ENCODE results near the gene GOLGA8S. TPM values are rescaled to one million over a fixed set of nuclear protein-coding genes. Genes with fewer than 3 reads are reported as not detected.
"Not testable (repeated sequence)": the region's sequence is repeated elsewhere in the genome, so short reads cannot be mapped to it uniquely, and the experiment has no call there.

GOLGA8S gene
- total and polyA plus RNA-seq, 3 experiments from 2014 or later: 0.07 TPM; not detected in 2

DNA sequence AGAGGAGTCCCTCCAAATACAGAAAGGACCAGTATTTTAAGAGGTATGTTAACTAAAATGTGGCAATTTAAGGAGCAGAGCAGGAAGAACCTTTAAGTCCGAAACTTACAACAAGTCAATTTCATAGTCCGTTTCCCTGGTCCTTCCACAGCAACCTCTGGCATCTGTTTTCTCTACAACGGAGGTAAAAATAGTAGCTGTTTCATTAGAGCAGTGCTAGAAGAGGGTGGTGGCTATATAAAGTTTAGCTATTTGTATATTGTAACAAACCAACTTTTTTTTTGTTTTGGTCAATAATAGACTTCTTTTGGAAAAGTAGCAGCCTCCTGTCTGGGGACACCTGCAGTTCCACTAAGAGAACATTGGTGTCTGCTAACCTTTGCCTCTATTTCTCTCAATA, 17.3 kb downstream of the GOLGA8S start:
- CTCF ChIA-PET, POLR2A ChIA-PET: not testable (repeated sequence)

DNA sequence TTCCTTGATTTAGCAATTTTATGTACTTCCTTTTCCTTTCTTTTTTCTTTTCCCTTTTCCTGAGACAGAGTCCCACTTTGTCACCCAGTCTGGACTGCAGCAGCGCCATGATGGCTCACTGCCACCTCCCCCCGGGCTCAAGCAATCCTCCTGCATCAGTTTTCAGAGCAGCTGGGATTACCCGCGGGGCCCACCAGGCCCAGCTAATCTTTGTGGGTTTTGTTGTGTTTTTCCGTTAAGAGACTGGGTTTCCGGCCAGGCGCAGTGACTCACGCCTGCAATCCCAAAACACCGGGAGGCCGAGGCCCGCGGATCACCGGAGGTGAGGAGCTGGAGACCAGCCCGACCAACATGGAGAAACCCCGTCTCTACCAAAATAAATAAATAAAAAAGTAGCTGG, 17.7 kb downstream of the GOLGA8S start:
- no peaks in the 10 kb centered on the region for H3K4me1 ChIP-seq (ENCODE audit: insufficient read depth, low read length)
- H3K4me3 ChIP-seq (ENCODE audit: low read length): no peak overlapping the region
- H3K36me3 ChIP-seq (ENCODE audit: insufficient read depth, low read length): no peaks in the 10 kb centered on the region
- H3K9me3 Mint-ChIP-seq: no peaks in the 10 kb centered on the region
- peaks cover 0 to 2% of the 10 kb centered on the region in 2 donors for H3K27me3 Mint-ChIP-seq
- H3K27ac ChIP-seq (ENCODE audit: low read depth, low read length): no peak overlapping the region
- H3K36me3 Mint-ChIP-seq: no peaks in the 10 kb centered on the region
- H3K9me3 ChIP-seq (ENCODE audit: low read length): no peaks in the 10 kb centered on the region
- no peaks in the 10 kb centered on the region for H3K4me1 Mint-ChIP-seq
- POLR2A ChIA-PET: no interaction called here
- CTCF ChIA-PET: no interaction called here
- no peak for DNase-seq
- no peaks in the 10 kb centered on the region for H3K27me3 ChIP-seq (ENCODE audit: insufficient read depth, low read length, poor library complexity, severe bottlenecking)
- H3K27ac Mint-ChIP-seq: no peak overlapping the region
- no peak overlapping the region for H3K4me3 Mint-ChIP-seq

More for the DNA sequence above, 17.3 kb downstream of the GOLGA8S start:
- H3K4me3 ChIP-seq (ENCODE audit: low read length); H3K27ac Mint-ChIP-seq; H3K4me1 Mint-ChIP-seq; DNase-seq; H3K27ac ChIP-seq (ENCODE audit: low read depth, low read length); H3K4me3 Mint-ChIP-seq; H3K36me3 Mint-ChIP-seq; H3K9me3 Mint-ChIP-seq; H3K27me3 Mint-ChIP-seq; H3K36me3 ChIP-seq (ENCODE audit: insufficient read depth, low read length); H3K4me1 ChIP-seq (ENCODE audit: insufficient read depth, low read length); H3K27me3 ChIP-seq (ENCODE audit: insufficient read depth, low read length, poor library complexity, severe bottlenecking); H3K9me3 ChIP-seq (ENCODE audit: low read length): not testable (repeated sequence)

GRCh38 chr15:23372891-23373600, 18.5 kb downstream of the GOLGA8S start:
- H3K27me3 Mint-ChIP-seq; H3K9me3 ChIP-seq (ENCODE audit: low read length); DNase-seq; H3K27ac Mint-ChIP-seq; H3K4me3 Mint-ChIP-seq; CTCF ChIA-PET; H3K4me3 ChIP-seq (ENCODE audit: low read length); H3K27ac ChIP-seq (ENCODE audit: low read depth, low read length); H3K4me1 ChIP-seq (ENCODE audit: insufficient read depth, low read length); H3K4me1 Mint-ChIP-seq; H3K27me3 ChIP-seq (ENCODE audit: insufficient read depth, low read length, poor library complexity, severe bottlenecking); H3K36me3 Mint-ChIP-seq; POLR2A ChIA-PET; H3K9me3 Mint-ChIP-seq; H3K36me3 ChIP-seq (ENCODE audit: insufficient read depth, low read length): not testable (repeated sequence)

DNA sequence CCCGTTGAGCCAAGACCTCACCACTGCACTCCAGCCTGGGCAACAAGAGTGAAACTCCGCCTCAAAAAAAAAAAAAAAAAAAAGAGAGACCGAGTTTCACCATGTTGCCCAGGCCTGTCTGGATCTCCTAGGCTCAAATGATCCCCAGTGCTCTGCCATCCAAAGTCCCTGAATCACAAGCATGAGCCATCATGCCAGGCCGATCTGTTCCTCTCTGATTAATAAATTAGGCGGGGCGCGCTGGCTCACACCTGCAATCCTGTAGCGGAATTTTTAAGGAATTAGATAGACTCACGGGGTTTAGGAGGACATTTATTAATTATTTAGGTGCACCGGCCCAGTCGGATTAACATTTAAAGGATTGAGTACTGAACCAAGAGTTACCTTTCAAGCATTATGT, 19.7 kb downstream of the GOLGA8S start:
- H3K27ac Mint-ChIP-seq; H3K27me3 Mint-ChIP-seq; H3K27ac ChIP-seq (ENCODE audit: low read depth, low read length); POLR2A ChIA-PET; H3K4me1 ChIP-seq (ENCODE audit: insufficient read depth, low read length); DNase-seq; H3K27me3 ChIP-seq (ENCODE audit: insufficient read depth, low read length, poor library complexity, severe bottlenecking); H3K4me3 ChIP-seq (ENCODE audit: low read length); CTCF ChIA-PET; H3K4me1 Mint-ChIP-seq; H3K36me3 Mint-ChIP-seq; H3K4me3 Mint-ChIP-seq; H3K9me3 Mint-ChIP-seq; H3K36me3 ChIP-seq (ENCODE audit: insufficient read depth, low read length); H3K9me3 ChIP-seq (ENCODE audit: low read length): not testable (repeated sequence)

DNA sequence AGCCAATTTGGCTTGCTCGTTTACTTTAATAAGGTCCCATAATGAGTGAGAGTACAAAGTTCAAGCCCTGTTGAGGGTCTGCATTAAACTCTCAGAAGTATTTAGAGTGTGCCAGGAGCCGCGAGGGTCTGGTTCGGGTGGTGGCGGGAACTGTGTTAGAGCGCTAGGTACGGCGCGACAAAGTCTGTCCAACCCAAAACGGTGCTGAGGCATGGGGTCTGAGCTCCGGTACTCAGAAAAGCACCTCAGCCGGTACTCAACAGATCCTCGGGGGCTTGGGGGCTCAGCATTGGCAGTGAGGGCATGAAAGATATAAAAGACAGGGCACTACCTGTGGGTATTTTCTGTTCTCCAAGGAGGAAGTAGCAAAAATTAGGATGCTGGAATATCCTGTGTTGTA, 24.4 kb downstream of the GOLGA8S start:
- H3K9me3 Mint-ChIP-seq; H3K27ac Mint-ChIP-seq; H3K4me3 Mint-ChIP-seq; H3K4me3 ChIP-seq (ENCODE audit: low read length); H3K9me3 ChIP-seq (ENCODE audit: low read length); POLR2A ChIA-PET; H3K4me1 Mint-ChIP-seq; H3K27ac ChIP-seq (ENCODE audit: low read depth, low read length); H3K27me3 Mint-ChIP-seq; DNase-seq; H3K36me3 ChIP-seq (ENCODE audit: insufficient read depth, low read length); CTCF ChIA-PET; H3K36me3 Mint-ChIP-seq; H3K27me3 ChIP-seq (ENCODE audit: insufficient read depth, low read length, poor library complexity, severe bottlenecking); H3K4me1 ChIP-seq (ENCODE audit: insufficient read depth, low read length): not testable (repeated sequence)

DNA sequence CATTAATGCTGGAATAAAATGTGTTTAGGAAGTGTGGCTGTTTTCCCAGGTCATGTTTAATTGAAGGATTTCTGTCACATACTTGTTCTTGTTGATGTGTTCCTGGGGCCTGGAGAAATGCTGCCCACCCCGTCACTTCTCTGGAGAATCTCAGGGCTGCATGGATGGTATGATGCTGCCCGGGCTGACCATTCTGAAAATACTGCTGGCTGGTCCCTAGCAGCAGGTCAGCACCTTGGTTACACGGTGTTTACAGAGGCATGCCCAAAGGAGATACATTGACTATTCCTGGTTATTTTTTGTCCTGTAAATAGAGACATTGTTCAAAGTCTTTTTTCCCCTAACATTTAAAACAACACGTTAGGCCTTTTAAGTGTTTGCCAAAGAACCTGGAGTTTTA, 26.2 kb downstream of the GOLGA8S start:
- H3K4me3 Mint-ChIP-seq; H3K27me3 ChIP-seq (ENCODE audit: insufficient read depth, low read length, poor library complexity, severe bottlenecking); H3K36me3 Mint-ChIP-seq; DNase-seq; H3K27ac Mint-ChIP-seq; POLR2A ChIA-PET; H3K4me1 Mint-ChIP-seq; CTCF ChIA-PET; H3K36me3 ChIP-seq (ENCODE audit: insufficient read depth, low read length); H3K27ac ChIP-seq (ENCODE audit: low read depth, low read length); H3K9me3 ChIP-seq (ENCODE audit: low read length); H3K4me1 ChIP-seq (ENCODE audit: insufficient read depth, low read length); H3K4me3 ChIP-seq (ENCODE audit: low read length); H3K27me3 Mint-ChIP-seq; H3K9me3 Mint-ChIP-seq: not testable (repeated sequence)

GRCh38 chr15:23381192-23381591, 26.6 kb downstream of the GOLGA8S start:
- H3K27ac ChIP-seq (ENCODE audit: low read depth, low read length); H3K4me1 Mint-ChIP-seq; H3K4me3 Mint-ChIP-seq; H3K4me3 ChIP-seq (ENCODE audit: low read length); H3K27me3 Mint-ChIP-seq; DNase-seq; H3K4me1 ChIP-seq (ENCODE audit: insufficient read depth, low read length); H3K27me3 ChIP-seq (ENCODE audit: insufficient read depth, low read length, poor library complexity, severe bottlenecking); POLR2A ChIA-PET; H3K36me3 ChIP-seq (ENCODE audit: insufficient read depth, low read length); H3K9me3 Mint-ChIP-seq; H3K9me3 ChIP-seq (ENCODE audit: low read length); CTCF ChIA-PET; H3K27ac Mint-ChIP-seq; H3K36me3 Mint-ChIP-seq: not testable (repeated sequence)

- Mint-ChIP-seq H3K27ac (no peak overlapping the region), H3K4me1 (no peaks in the 10 kb centered on the region), H3K27me3 (peaks cover 2 to 13% of the 10 kb centered on the region in 2 donors), H3K4me3 (no peak overlapping the region), H3K36me3 (no peaks in the 10 kb centered on the region), H3K9me3 (peaks cover 0 to 5% (median 0%) of the 10 kb centered on the region in 5 donors)
- Histone ChIP-seq H3K27me3 (ENCODE audit: insufficient read depth, low read length, poor library complexity, severe bottlenecking) (no peaks in the 10 kb centered on the region), H3K27ac (ENCODE audit: low read depth, low read length) (no peak overlapping the region), H3K4me1 (ENCODE audit: insufficient read depth, low read length) (no peaks in the 10 kb centered on the region), H3K9me3 (ENCODE audit: low read length) (no peaks in the 10 kb centered on the region), H3K4me3 (ENCODE audit: low read length) (no peak overlapping the region), H3K36me3 (ENCODE audit: insufficient read depth, low read length) (no peaks in the 10 kb centered on the region)
- ChIA-PET POLR2A (no interaction called here), CTCF (no interaction called here)
- DNase-seq: no peak
These were observed 29.8 kb downstream of the GOLGA8S start for GRCh38 chr15:23384371-23384770.

- DNase-seq: no peak
- H3K27ac ChIP-seq (ENCODE audit: low read depth, low read length): no peak overlapping the region
- no peak overlapping the region for H3K4me3 ChIP-seq (ENCODE audit: low read length)
- H3K36me3 ChIP-seq (ENCODE audit: insufficient read depth, low read length): no peaks in the 10 kb centered on the region
- H3K4me1 ChIP-seq (ENCODE audit: insufficient read depth, low read length): no peaks in the 10 kb centered on the region
- peaks cover 2 to 13% of the 10 kb centered on the region in 2 donors for H3K27me3 Mint-ChIP-seq
- H3K4me3 Mint-ChIP-seq: no peak overlapping the region
- no peaks in the 10 kb centered on the region for H3K9me3 ChIP-seq (ENCODE audit: low read length)
- no peaks in the 10 kb centered on the region for H3K36me3 Mint-ChIP-seq
- no peaks in the 10 kb centered on the region for H3K27me3 ChIP-seq (ENCODE audit: insufficient read depth, low read length, poor library complexity, severe bottlenecking)
- ChIA-PET CTCF (no interaction called here), POLR2A (no interaction called here)
- H3K9me3 Mint-ChIP-seq: peaks cover 0 to 5% (median 0%) of the 10 kb centered on the region in 5 donors
- H3K27ac Mint-ChIP-seq: no peak overlapping the region
- H3K4me1 Mint-ChIP-seq: no peaks in the 10 kb centered on the region
These were observed 31.4 kb downstream of the GOLGA8S start for GRCh38 chr15:23385886-23386430.

Data from CD8-positive, alpha-beta memory T cell (primary cell).